ENCODE results near the gene ERO1B. TPM values are rescaled to one million over a fixed set of nuclear protein-coding genes. Genes with fewer than 3 reads are reported as not detected.

The ERO1B gene
- polyA plus RNA-seq, 1 donor from 2014 or later: 2.7 TPM

DNA sequence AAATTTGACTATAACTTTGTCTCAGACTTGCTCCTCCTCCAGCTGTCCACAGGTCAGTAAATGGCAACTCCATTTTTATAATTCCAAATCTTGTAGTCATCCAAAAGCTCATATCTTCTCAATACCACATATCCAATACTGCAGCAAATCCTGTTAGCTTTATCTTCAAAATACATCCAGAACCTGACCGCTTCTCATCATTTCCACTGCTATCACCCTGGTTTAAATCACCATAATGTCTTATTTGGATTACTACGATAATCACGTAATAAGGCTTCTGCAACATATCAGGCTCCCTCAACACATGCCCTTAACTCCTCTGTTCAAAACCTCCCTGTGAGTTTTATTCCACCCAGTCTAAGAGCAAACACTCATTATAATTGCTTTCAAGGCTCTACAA, 34.5 kb downstream of the ERO1B start:
- Histone ChIP-seq H3K27me3 (ENCODE audit: insufficient read depth, low read depth, low read length) (no peaks in the 10 kb centered on the region), H3K36me3 (ENCODE audit: insufficient read depth, low read length) (no peaks in the 10 kb centered on the region), H3K9me3 (ENCODE audit: low read length) (no peaks in the 10 kb centered on the region), H3K9me2 (ENCODE audit: insufficient read depth, low read length) (no peaks in the 10 kb centered on the region), H2AFZ (ENCODE audit: low read depth, low read length) (no peak overlapping the region), H3F3A (ENCODE audit: insufficient read depth, low read length, poor library complexity, severe bottlenecking) (no peaks in the 10 kb centered on the region), H3K4me3 (ENCODE audit: low read length) (no peak overlapping the region), H4K20me1 (ENCODE audit: insufficient read depth) (no peaks in the 10 kb centered on the region), H3K27ac (ENCODE audit: low read length) (no peak overlapping the region), H3K4me2 (ENCODE audit: low read length) (no peak overlapping the region), H3K79me2 (replicated peaks; ENCODE audit: insufficient read depth, low read length) (no peaks in the 10 kb centered on the region), H3K9ac (ENCODE audit: low read length) (no peak overlapping the region)
- TF ChIP-seq SMC3 (conservative IDR thresholded peaks at IDR 0.05; ENCODE audit: poor library complexity): no peak
- TF ChIP-seq REST (IDR thresholded peaks at IDR 0.05; ENCODE audit: borderline replicate concordance): no peak
- no peak for TF ChIP-seq RAD21 (conservative IDR thresholded peaks at IDR 0.05)
- TF ChIP-seq EP300 (conservative IDR thresholded peaks at IDR 0.05; ENCODE audit: poor library complexity, severe bottlenecking): no peak
- TF ChIP-seq CTCF (IDR thresholded peaks at IDR 0.05; ENCODE audit: poor library complexity, severe bottlenecking): no peak
- TF ChIP-seq TAF1 (IDR thresholded peaks at IDR 0.05; ENCODE audit: low read depth): no peak
- TF ChIP-seq POLR2AphosphoS5 (IDR thresholded peaks at IDR 0.05): no peak
- no peak for TF ChIP-seq EZH2 (IDR thresholded peaks at IDR 0.05; ENCODE audit: borderline replicate concordance, insufficient read depth, low read length, poor library complexity, severe bottlenecking)
- no peak for TF ChIP-seq MXI1 (conservative IDR thresholded peaks at IDR 0.05; ENCODE audit: poor library complexity, severe bottlenecking)

GRCh38 chr1:236242568-236242967, 39.2 kb downstream of the ERO1B start:
- no peak overlapping the region for H3K27ac ChIP-seq (ENCODE audit: low read length)
- no peaks in the 10 kb centered on the region for H3K9me2 ChIP-seq (ENCODE audit: insufficient read depth, low read length)
- H3K4me3 ChIP-seq (ENCODE audit: low read length): no peak overlapping the region
- H3K27me3 ChIP-seq (ENCODE audit: insufficient read depth, low read depth, low read length): no peaks in the 10 kb centered on the region
- TF ChIP-seq EZH2 (IDR thresholded peaks at IDR 0.05; ENCODE audit: borderline replicate concordance, insufficient read depth, low read length, poor library complexity, severe bottlenecking) (no peak), SMC3 (conservative IDR thresholded peaks at IDR 0.05; ENCODE audit: poor library complexity) (no peak), EP300 (conservative IDR thresholded peaks at IDR 0.05; ENCODE audit: poor library complexity, severe bottlenecking) (no peak), MXI1 (conservative IDR thresholded peaks at IDR 0.05; ENCODE audit: poor library complexity, severe bottlenecking) (no peak), POLR2AphosphoS5 (IDR thresholded peaks at IDR 0.05) (no peak)
- H3K9me3 ChIP-seq (ENCODE audit: low read length): no peaks in the 10 kb centered on the region
- H3K79me2 ChIP-seq (replicated peaks; ENCODE audit: insufficient read depth, low read length): no peaks in the 10 kb centered on the region
- H2AFZ ChIP-seq (ENCODE audit: low read depth, low read length): no peak overlapping the region
- no peaks in the 10 kb centered on the region for H3K36me3 ChIP-seq (ENCODE audit: insufficient read depth, low read length)
- H3F3A ChIP-seq (ENCODE audit: insufficient read depth, low read length, poor library complexity, severe bottlenecking): no peaks in the 10 kb centered on the region
- no peak overlapping the region for H3K4me2 ChIP-seq (ENCODE audit: low read length)
- no peak overlapping the region for H3K9ac ChIP-seq (ENCODE audit: low read length)
- no peaks in the 10 kb centered on the region for H4K20me1 ChIP-seq (ENCODE audit: insufficient read depth)

All from neural cell (in vitro differentiated cells).